H9 (cell line): ENCODE data around the gene SLC25A27. TPM values are rescaled to one million over a fixed set of nuclear protein-coding genes. Genes with fewer than 3 reads are reported as not detected.

ENCODE experiments used
- DNase-seq: peaks from one replicate; pipeline ENCODE4 v3.0.0-alpha.2; 2017
- H2AFZ ChIP-seq: one replicate; pipeline ENCODE4 v1.6.1; 2013; ENCODE audit warnings: mild to moderate bottlenecking, low read length, control low read depth, moderate library complexity
- H2AK5ac ChIP-seq: 2 replicates; pipeline ENCODE4 v1.6.1; 2013; ENCODE audit warnings: low read length, control low read depth, mixed read lengths; ENCODE audit not compliant: insufficient read length
- H2BK120ac ChIP-seq: one replicate; pipeline ENCODE4 v1.6.1; 2013; ENCODE audit warnings: low read depth, mild to moderate bottlenecking, low read length, control low read depth, inconsistent platforms; ENCODE audit not compliant: poor library complexity, severe bottlenecking
- H2BK12ac ChIP-seq: 2 replicates; pipeline ENCODE4 v1.6.1; 2013; ENCODE audit warnings: low read length, control low read depth, mixed read lengths, low read depth; ENCODE audit not compliant: insufficient read length
- H2BK15ac ChIP-seq: 2 replicates; pipeline ENCODE4 v1.6.1; 2013; ENCODE audit warnings: low read depth, low read length, control low read depth
- H2BK20ac ChIP-seq: one replicate; pipeline ENCODE4 v1.6.1; 2013; ENCODE audit warnings: low read depth, mild to moderate bottlenecking, low read length, control low read depth, inconsistent platforms; ENCODE audit not compliant: poor library complexity, severe bottlenecking
- H2BK5ac ChIP-seq: 2 replicates; pipeline ENCODE4 v1.6.1; 2013; ENCODE audit warnings: low read length, control low read depth, mixed read lengths; ENCODE audit not compliant: insufficient read length
- H3K14ac ChIP-seq: 2 replicates; pipeline ENCODE4 v1.6.1; 2013; ENCODE audit warnings: low read length, control low read depth; ENCODE audit not compliant: insufficient read depth
- H3K18ac ChIP-seq: 2 replicates; pipeline ENCODE4 v1.6.1; 2013; ENCODE audit warnings: low read depth, mild to moderate bottlenecking, mixed read lengths, low read length, control low read depth; ENCODE audit not compliant: insufficient read length
- H3K23ac ChIP-seq: 2 replicates; pipeline ENCODE4 v1.6.1; 2013; ENCODE audit warnings: low read length, control low read depth, mixed read lengths, low read depth; ENCODE audit not compliant: insufficient read length
- H3K23me2 ChIP-seq: 2 replicates; pipeline ENCODE4 v1.6.1; 2013; ENCODE audit warnings: low read depth, mild to moderate bottlenecking, mixed read lengths, low read length, control low read depth; ENCODE audit not compliant: insufficient read length, poor library complexity, severe bottlenecking
- H3K27ac ChIP-seq: 2 replicates; pipeline ENCODE4 v1.5.1; 2013; ENCODE audit warnings: low read length, control low read depth, mixed read lengths, low read depth; ENCODE audit not compliant: insufficient read length
- H3K27me3 ChIP-seq: 2 replicates; pipeline ENCODE4 v1.6.1; 2013; ENCODE audit warnings: low read length, control low read depth, inconsistent platforms; ENCODE audit not compliant: insufficient read depth
- H3K4ac ChIP-seq: 2 replicates; pipeline ENCODE4 v1.6.1; 2013; ENCODE audit warnings: low read depth, mild to moderate bottlenecking, control low read depth, inconsistent platforms, low read length, moderate library complexity
- H3K4me1 ChIP-seq: 2 replicates; pipeline ENCODE4 v1.6.1; 2013; ENCODE audit warnings: low read length, control low read depth, inconsistent platforms; ENCODE audit not compliant: insufficient read depth
- H3K4me2 ChIP-seq: 2 replicates; pipeline ENCODE4 v1.6.1; 2013; ENCODE audit warnings: low read length, control low read depth, mixed read lengths; ENCODE audit not compliant: insufficient read length, insufficient read depth
- H3K56ac ChIP-seq: 2 replicates; pipeline ENCODE4 v1.6.1; 2013; ENCODE audit warnings: low read depth, mild to moderate bottlenecking, mixed read lengths, low read length, control low read depth; ENCODE audit not compliant: insufficient read length
- H3K79me1 ChIP-seq: 2 replicates; pipeline ENCODE4 v1.6.1; 2013; ENCODE audit warnings: low read depth, mild to moderate bottlenecking, moderate library complexity, low read length, control low read depth, inconsistent platforms; ENCODE audit not compliant: insufficient read depth, poor library complexity, severe bottlenecking
- H3K79me2 ChIP-seq: 2 replicates; pipeline ENCODE4 v1.6.1; 2013; ENCODE audit warnings: low read length, control low read depth, inconsistent platforms; ENCODE audit not compliant: insufficient read depth
- H3K9ac ChIP-seq: 2 replicates; pipeline ENCODE4 v1.6.1; 2013; ENCODE audit warnings: low read length, control low read depth, mixed read lengths; ENCODE audit not compliant: insufficient read length; ENCODE audit errors: extremely low read depth
- H3K9me3 ChIP-seq: one replicate; pipeline ENCODE4 v1.6.1; 2013; ENCODE audit warnings: low read depth, low read length, inconsistent platforms; ENCODE audit not compliant: control insufficient read depth
- H3T11ph ChIP-seq: one replicate; pipeline ENCODE4 v1.6.1; 2013; ENCODE audit warnings: mild to moderate bottlenecking, low read length, control low read depth, inconsistent platforms
- H4K20me1 ChIP-seq: one replicate; pipeline ENCODE4 v1.6.1; 2013; ENCODE audit not compliant: control insufficient read depth, insufficient read length, insufficient read depth
- H4K5ac ChIP-seq: 2 replicates; pipeline ENCODE4 v1.6.1; 2013; ENCODE audit warnings: low read depth, mild to moderate bottlenecking, mixed read lengths, low read length, control low read depth; ENCODE audit not compliant: insufficient read length
- H4K8ac ChIP-seq: replicated peaks from 2 replicates; pipeline ENCODE4 v1.6.1; 2013; ENCODE audit warnings: low read length, control low read depth, mixed read lengths, low read depth; ENCODE audit not compliant: insufficient read length
- H4K91ac ChIP-seq: 2 replicates; pipeline ENCODE4 v1.6.1; 2013; ENCODE audit warnings: low read depth, mild to moderate bottlenecking, moderate library complexity, mixed read lengths, low read length, control low read depth; ENCODE audit not compliant: insufficient read length
- H3K27ac Mint-ChIP-seq, 3 experiments: 2 replicates in 2 of 3; 3 replicates in 1 of 3; pipeline ENCODE4 v1.8.0; 2020 to 2021; ENCODE audit warnings: mixed read lengths in 3 of 3, mild to moderate bottlenecking in 1 of 3, moderate library complexity in 1 of 3
- H3K27me3 Mint-ChIP-seq: 2 replicates; pipeline ENCODE4 v1.8.0; 2021; ENCODE audit warnings: low read depth, mild to moderate bottlenecking, moderate library complexity, mixed read lengths
- H3K36me3 Mint-ChIP-seq, 3 experiments: 2 replicates in 2 of 3; 3 replicates in 1 of 3; pipeline ENCODE4 v1.8.0; 2020 to 2021; ENCODE audit warnings: low read depth in 3 of 3, mixed read lengths in 3 of 3; ENCODE audit not compliant: insufficient read depth in 1 of 3
- H3K4me1 Mint-ChIP-seq, 2 experiments: 2 replicates each; pipeline ENCODE4 v1.8.0; 2020; ENCODE audit warnings: mixed read lengths in 2 of 2
- H3K4me3 Mint-ChIP-seq, 2 experiments: 2 replicates in 1 of 2; 3 replicates in 1 of 2; pipeline ENCODE4 v1.8.0; 2020 to 2021; ENCODE audit warnings: mild to moderate bottlenecking in 2 of 2, mixed read lengths in 2 of 2, moderate library complexity in 1 of 2
- H3K9me3 Mint-ChIP-seq, 2 experiments: 2 replicates in 1 of 2; 3 replicates in 1 of 2; pipeline ENCODE4 v1.8.0; 2020; ENCODE audit warnings: mild to moderate bottlenecking in 2 of 2, mixed read lengths in 2 of 2, moderate library complexity in 1 of 2
- CTCF ChIP-seq: fragments of 200-600 bp; sonication (generic); conservative IDR thresholded peaks from 3 replicates; pipeline ENCODE4 v1.8.0; 2021; ENCODE audit warnings: antibody characterized with exemption, mild to moderate bottlenecking
- WGBS: extraction: QIAGEN DNeasy Blood & Tissue Kit; methylation state at CpG from one replicate; pipeline ENCODE4 v1.1.7; 2013; ENCODE audit warnings: missing lambda C conversion rate, low lambda C conversion rate, mixed read lengths; ENCODE audit not compliant: insufficient read length; ENCODE audit errors: extremely low coverage; 5-methylcytosine and 5-hydroxymethylcytosine counted together
- total RNA-seq: library from RNA; stranded (reverse); gene quantifications from 2 replicates; pipeline ENCODE4 v1.2.1, GENCODE V29; 2021

The SLC25A27 gene
- total RNA-seq, 1 experiment from 2014 or later = 5.1 TPM

DNA sequence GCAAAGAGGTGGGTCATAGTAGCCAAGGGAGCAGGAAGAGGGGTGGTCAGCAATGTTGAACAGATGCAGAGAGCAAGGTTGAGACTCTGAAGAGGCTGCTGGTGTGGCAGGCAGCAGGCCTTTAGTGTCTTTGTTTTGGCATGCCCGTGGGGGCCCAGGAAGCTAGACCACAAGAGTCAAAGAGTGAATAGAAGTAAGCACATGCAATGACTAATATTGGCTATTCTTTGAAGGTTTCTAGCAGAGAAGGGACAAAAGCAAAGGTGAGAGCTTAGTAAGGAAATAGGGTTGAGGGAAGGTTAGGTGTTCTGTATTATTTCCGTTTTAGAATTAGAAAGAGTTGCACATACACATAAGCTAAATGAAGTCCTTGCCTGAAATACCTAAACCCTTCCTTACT lies 53.7 kb downstream of the SLC25A27 start:
- Histone ChIP-seq H3K27ac (no peak overlapping the region), H3K23ac (no peak overlapping the region), H3K9ac (no peak overlapping the region), H3K4me1 (no peaks in the 10 kb centered on the region), H3K79me2 (no peaks in the 10 kb centered on the region), H4K20me1 (no peaks in the 10 kb centered on the region), H2BK5ac (no peak overlapping the region), H4K5ac (no peak overlapping the region), H2AK5ac (no peak overlapping the region), H3K14ac (no peak overlapping the region), H3K18ac (no peak overlapping the region), H2BK20ac (no peak overlapping the region), H3K27me3 (no peaks in the 10 kb centered on the region), H3K4ac (no peak overlapping the region), H3K4me2 (no peak overlapping the region), H2BK120ac (no peak overlapping the region), H2BK15ac (no peak overlapping the region), H2BK12ac (no peak overlapping the region), H3T11ph (no peak overlapping the region), H4K91ac (no peak overlapping the region), H3K79me1 (no peaks in the 10 kb centered on the region), H3K56ac (no peak overlapping the region), H3K9me3 (no peaks in the 10 kb centered on the region), H4K8ac (no peak overlapping the region), H3K23me2 (no peaks in the 10 kb centered on the region), H2AFZ (no peak overlapping the region)
- TF ChIP-seq CTCF = no peak
- Mint-ChIP-seq H3K9me3 (no peaks in the 10 kb centered on the region), H3K4me3 (no peak overlapping the region), H3K4me1 (peaks cover 0 to 4% of the 10 kb centered on the region in 2 experiments; a peak in 1 of 4 replicates), H3K27ac (no peak overlapping the region), H3K36me3 (no peaks in the 10 kb centered on the region), H3K27me3 (no peaks in the 10 kb centered on the region)
- no CpG with 5 or more reads among the region's 2 CpGs for WGBS
- no peak for DNase-seq
